GM18499 (cell line): ENCODE results near the gene PLEKHH3.

Experiments used
- ATAC-seq: cut with Tn5 transposase; IDR thresholded peaks from one replicate; pipeline ENCODE4 v1.9.1; 2021; ENCODE audit warnings: moderate number of reproducible peaks; ENCODE audit not compliant: insufficient read depth, unreplicated experiment

PLEKHH3 gene

GRCh38 chr17:42676424-42677011 lies at the start of gene PLEKHH3:
Gene PLEKHH3 (minus strand): TSS chr17:42676994. CDS start chr17:42676563, 431 bp downstream.
- no peak for ATAC-seq

- no peak for ATAC-seq
Measured at GRCh38 chr17:42725143-42725542, 48.3 kb upstream of the PLEKHH3 start.

GRCh38 chr17:42723636-42724035 lies 46.8 kb upstream of the PLEKHH3 start:
- no peak for ATAC-seq

GRCh38 chr17:42720996-42721583 lies 44.3 kb upstream of the PLEKHH3 start:
- no peak for ATAC-seq

- ATAC-seq = no peak
Measured at GRCh38 chr17:42709561-42709960, 32.8 kb upstream of the PLEKHH3 start.

GRCh38 chr17:42708588-42708987 lies 31.8 kb upstream of the PLEKHH3 start:
- no peak for ATAC-seq

GRCh38 chr17:42706732-42707131 lies 29.9 kb upstream of the PLEKHH3 start:
- ATAC-seq = no peak

- ATAC-seq = peak; percentile 56
Measured at GRCh38 chr17:42704837-42705494, 28.2 kb upstream of the PLEKHH3 start.

GRCh38 chr17:42704490-42704836 lies 27.7 kb upstream of the PLEKHH3 start:
- ATAC-seq = peak; percentile 13

GRCh38 chr17:42702446-42702845 lies 25.7 kb upstream of the PLEKHH3 start:
- no peak for ATAC-seq

- no peak for ATAC-seq
Measured at GRCh38 chr17:42700586-42701289, 23.9 kb upstream of the PLEKHH3 start.

GRCh38 chr17:42699415-42699740 lies 22.6 kb upstream of the PLEKHH3 start:
- no peak for ATAC-seq

- ATAC-seq = no peak
Measured at GRCh38 chr17:42698736-42699414, 22.1 kb upstream of the PLEKHH3 start.

GRCh38 chr17:42697108-42697811 lies 20.5 kb upstream of the PLEKHH3 start:
- ATAC-seq = no peak

GRCh38 chr17:42695500-42695899 lies 18.7 kb upstream of the PLEKHH3 start:
- ATAC-seq = no peak

- ATAC-seq = no peak
Measured at GRCh38 chr17:42694524-42694923, 17.7 kb upstream of the PLEKHH3 start.

GRCh38 chr17:42692489-42692888 lies 15.7 kb upstream of the PLEKHH3 start:
- ATAC-seq = no peak

- no peak for ATAC-seq
Measured at GRCh38 chr17:42691021-42691545, 14.3 kb upstream of the PLEKHH3 start.

- no peak for ATAC-seq
Measured at GRCh38 chr17:42690596-42690995, 13.8 kb upstream of the PLEKHH3 start.

GRCh38 chr17:42687707-42688320 lies 11.0 kb upstream of the PLEKHH3 start:
- no peak for ATAC-seq
